HG03095 (cell line): ENCODE measurements around the gene DHCR7.

Experiments
- ATAC-seq: cut with Tn5 transposase; IDR thresholded peaks from one replicate; pipeline ENCODE4 v1.9.1; 2021; ENCODE audit warnings: moderate library complexity; ENCODE audit not compliant: unreplicated experiment

DHCR7 gene

GRCh38 chr11:71421392-71421950 lies 26.7 kb downstream of the DHCR7 start:
- no peak for ATAC-seq

- ATAC-seq, result no peak
Observed at GRCh38 chr11:71420455-71421241, 27.5 kb downstream of the DHCR7 start.

- peak; percentile 68 for ATAC-seq
Observed at GRCh38 chr11:71418643-71419042, 29.6 kb downstream of the DHCR7 start.

- no peak for ATAC-seq
Observed at GRCh38 chr11:71414645-71415044, 33.5 kb downstream of the DHCR7 start.

GRCh38 chr11:71410363-71410966 lies 37.7 kb downstream of the DHCR7 start:
- no peak for ATAC-seq

GRCh38 chr11:71408826-71409225 lies 39.4 kb downstream of the DHCR7 start:
- no peak for ATAC-seq

GRCh38 chr11:71407356-71407755 lies 40.8 kb downstream of the DHCR7 start:
- ATAC-seq, result no peak

GRCh38 chr11:71406681-71407080 lies 41.5 kb downstream of the DHCR7 start:
- ATAC-seq, result no peak

GRCh38 chr11:71404209-71404608 lies 44.0 kb downstream of the DHCR7 start:
- ATAC-seq, result no peak

- no peak for ATAC-seq
Observed at GRCh38 chr11:71402878-71403277, 45.3 kb downstream of the DHCR7 start.

GRCh38 chr11:71400216-71400615 lies 48.0 kb downstream of the DHCR7 start:
- ATAC-seq, result no peak

- no peak for ATAC-seq
Observed at GRCh38 chr11:71399341-71399740, 48.9 kb downstream of the DHCR7 start.

- no peak for ATAC-seq
Observed at GRCh38 chr11:71397961-71398360, 50.2 kb downstream of the DHCR7 start.

- ATAC-seq, result no peak
Observed at GRCh38 chr11:71397331-71397860, 50.8 kb downstream of the DHCR7 start.

- no peak for ATAC-seq
Observed at GRCh38 chr11:71396548-71397123, 51.6 kb downstream of the DHCR7 start.

- ATAC-seq, result no peak
Observed at GRCh38 chr11:71395774-71396173, 52.4 kb downstream of the DHCR7 start.

GRCh38 chr11:71395263-71395560 lies 53.0 kb downstream of the DHCR7 start:
- ATAC-seq, result no peak

- ATAC-seq, result no peak
Observed at GRCh38 chr11:71393283-71393682, 54.9 kb downstream of the DHCR7 start.

GRCh38 chr11:71391796-71392195 lies 56.4 kb downstream of the DHCR7 start:
- no peak for ATAC-seq

- no peak for ATAC-seq
Observed at GRCh38 chr11:71391352-71391751, 56.8 kb downstream of the DHCR7 start.

- ATAC-seq, result no peak
Observed at GRCh38 chr11:71388637-71389235, 59.5 kb downstream of the DHCR7 start.
